H1 (cell line): ENCODE results near the gene ABTB1. TPM values are rescaled to one million over a fixed set of nuclear protein-coding genes. Genes with fewer than 3 reads are reported as not detected.

Source experiments
- CTCF ChIA-PET: fragments of 300-600 bp; sonication (Branson Sonifier 250); formaldehyde crosslinking; loops from one replicate; lab custom pipeline; 2021; ENCODE audit not compliant: partially characterized antibody; lab: Charles Lee
- POLR2A ChIA-PET: fragments of 300-600 bp; sonication (Branson Sonifier 250); formaldehyde crosslinking; loops from one replicate; lab custom pipeline; 2021; ENCODE audit warnings: inconsistent platforms; ENCODE audit not compliant: partially characterized antibody; lab: Charles Lee
- DNase-seq, 2 experiments: peaks; one replicate each; pipeline versions ENCODE4 v3.0.0 to v3.0.0-alpha.2; 2010 to 2022; ENCODE audit warnings: low spot score in 2 of 2, low read depth in 1 of 2, mixed read lengths in 1 of 2
- FAIRE-seq: peaks from 2 replicates; lab custom pipeline; 2011; peaks lifted over from hg19 to GRCh38; lab: Jason Lieb, UNC
- H2AFZ ChIP-seq: 2 replicates; pipeline ENCODE4 v1.8.1; 2012; ENCODE audit warnings: low read length, inconsistent platforms
- H2AK5ac ChIP-seq: 2 replicates; pipeline ENCODE4 v1.6.1; 2013; ENCODE audit warnings: low read depth, low read length
- H2BK120ac ChIP-seq: replicated peaks from 2 replicates; pipeline ENCODE3; 2013; ENCODE audit warnings: low read depth, low read length, inconsistent platforms
- H2BK12ac ChIP-seq: 2 replicates; pipeline ENCODE4 v1.6.1; 2013; ENCODE audit warnings: low read depth, low read length
- H2BK15ac ChIP-seq: 2 replicates; pipeline ENCODE4 v1.6.1; 2013; ENCODE audit warnings: low read length
- H2BK20ac ChIP-seq: 2 replicates; pipeline ENCODE4 v1.6.1; 2013; ENCODE audit warnings: low read length
- H2BK5ac ChIP-seq: 2 replicates; pipeline ENCODE4 v1.6.1; 2013; ENCODE audit warnings: low read depth, low read length
- H3K14ac ChIP-seq: 2 replicates; pipeline ENCODE4 v1.6.1; 2013; ENCODE audit warnings: inconsistent platforms; ENCODE audit not compliant: insufficient read length
- H3K18ac ChIP-seq: 2 replicates; pipeline ENCODE4 v1.6.1; 2013; ENCODE audit warnings: low read length; ENCODE audit errors: extremely low read depth
- H3K23ac ChIP-seq: 2 replicates; pipeline ENCODE4 v1.6.1; 2013; ENCODE audit warnings: inconsistent platforms; ENCODE audit not compliant: insufficient read length
- H3K23me2 ChIP-seq: 2 replicates; pipeline ENCODE4 v1.6.1; 2013; ENCODE audit warnings: low read depth, low read length
- H3K27ac ChIP-seq: 2 replicates; pipeline ENCODE4 v1.6.1; 2011; ENCODE audit warnings: low read depth, low read length, inconsistent platforms
- H3K27me3 ChIP-seq, 4 experiments: replicated peaks in 1 of 4; 1 replicate in 1 of 4; 2 replicates in 3 of 4; pipeline versions ENCODE4 v1.6.1 to v1.8.1; 2011 to 2013; ENCODE audit warnings: low read length in 3 of 4, mild to moderate bottlenecking in 3 of 4, inconsistent platforms in 2 of 4, mixed read lengths in 2 of 4, moderate library complexity in 1 of 4; ENCODE audit not compliant: control insufficient read depth in 3 of 4, insufficient read depth in 3 of 4; ENCODE audit errors: extremely low read depth in 1 of 4
- H3K36me3 ChIP-seq, 4 experiments: 2 replicates each; pipeline versions ENCODE4 v1.6.1 to v1.8.1; 2011 to 2013; ENCODE audit warnings: mild to moderate bottlenecking in 4 of 4, low read length in 3 of 4, moderate library complexity in 2 of 4, control low read depth in 1 of 4, inconsistent platforms in 1 of 4; ENCODE audit not compliant: insufficient read depth in 4 of 4, control insufficient read depth in 2 of 4
- H3K4ac ChIP-seq: replicated peaks from 2 replicates; pipeline ENCODE3; 2013; ENCODE audit warnings: low read length, low read depth, mixed read lengths, inconsistent platforms; ENCODE audit not compliant: insufficient read length
- H3K4me1 ChIP-seq, 4 experiments: replicated peaks in 1 of 4; 1 replicate in 1 of 4; 2 replicates in 3 of 4; pipeline versions ENCODE4 v1.6.1 to v1.8.1; 2011 to 2013; ENCODE audit warnings: low read length in 3 of 4, inconsistent platforms in 2 of 4, mixed read lengths in 1 of 4; ENCODE audit not compliant: insufficient read depth in 4 of 4, control insufficient read depth in 3 of 4
- H3K4me2 ChIP-seq, 2 experiments: 2 replicates each; pipeline versions ENCODE4 v1.6.1 to v1.8.1; 2011 to 2013; ENCODE audit warnings: low read depth in 2 of 2, low read length in 2 of 2, control low read depth in 1 of 2, inconsistent platforms in 1 of 2, mild to moderate bottlenecking in 1 of 2; ENCODE audit not compliant: insufficient read depth in 1 of 2
- H3K4me3 ChIP-seq, 4 experiments: fragments of 200-600, 300-600 bp in 1 of 4; sonication (generic), shearing (Covaris generic), sonication (Bioruptor Twin) in 1 of 4; 2 replicates each; pipeline versions ENCODE4 v1.5.1 to v1.8.1; 2011 to 2016; ENCODE audit warnings: low read length in 4 of 4, low read depth in 3 of 4, control low read depth in 2 of 4, inconsistent platforms in 2 of 4, mild to moderate bottlenecking in 2 of 4, mixed read lengths in 1 of 4, moderate library complexity in 1 of 4; ENCODE audit not compliant: insufficient read depth in 2 of 4; ENCODE audit errors: extremely low read depth in 1 of 4
- H3K56ac ChIP-seq: replicated peaks from 2 replicates; pipeline ENCODE3; 2013; ENCODE audit warnings: low read depth, mild to moderate bottlenecking, mixed read lengths, low read length, inconsistent platforms; ENCODE audit not compliant: insufficient read length
- H3K79me1 ChIP-seq: 2 replicates; pipeline ENCODE4 v1.6.1; 2013; ENCODE audit warnings: low read depth, low read length, control low read depth
- H3K79me2 ChIP-seq, 2 experiments: 2 replicates each; pipeline versions ENCODE4 v1.6.1 to v1.8.1; 2012 to 2013; ENCODE audit warnings: low read length in 2 of 2, mild to moderate bottlenecking in 2 of 2, inconsistent platforms in 1 of 2; ENCODE audit not compliant: insufficient read depth in 2 of 2, control insufficient read depth in 1 of 2
- H3K9ac ChIP-seq, 4 experiments: replicated peaks in 1 of 4; 1 replicate in 1 of 4; 2 replicates in 3 of 4; pipeline versions ENCODE4 v1.6.1 to v1.8.1; 2011 to 2013; ENCODE audit warnings: low read depth in 3 of 4, low read length in 3 of 4, control low read depth in 2 of 4, mild to moderate bottlenecking in 2 of 4, moderate library complexity in 2 of 4, inconsistent platforms in 1 of 4; ENCODE audit errors: extremely low read depth in 1 of 4
- H3K9me3 ChIP-seq, 2 experiments: 2 replicates each; pipeline versions ENCODE4 v1.6.1 to v1.8.1; 2012 to 2013; ENCODE audit warnings: mild to moderate bottlenecking in 2 of 2, moderate library complexity in 2 of 2, control low read depth in 1 of 2, inconsistent platforms in 1 of 2, low read depth in 1 of 2, low read length in 1 of 2, mixed read lengths in 1 of 2; ENCODE audit not compliant: insufficient read depth in 2 of 2
- H4K20me1 ChIP-seq, 2 experiments: replicated peaks in 1 of 2; 2 replicates each; pipeline versions ENCODE3 to v1.8.1; 2011 to 2013; ENCODE audit warnings: inconsistent platforms in 2 of 2, low read length in 2 of 2, mild to moderate bottlenecking in 1 of 2; ENCODE audit not compliant: insufficient read depth in 2 of 2, control insufficient read depth in 1 of 2
- H4K5ac ChIP-seq: 2 replicates; pipeline ENCODE4 v1.6.1; 2013; ENCODE audit warnings: low read length, low read depth, mixed read lengths, inconsistent platforms; ENCODE audit not compliant: insufficient read length
- H4K8ac ChIP-seq: 2 replicates; pipeline ENCODE4 v1.8.0; 2013; ENCODE audit warnings: mild to moderate bottlenecking, moderate library complexity, low read length, inconsistent platforms; ENCODE audit not compliant: insufficient read depth; ENCODE audit errors: extremely low read depth
- H4K91ac ChIP-seq: replicated peaks from 2 replicates; pipeline ENCODE3; 2013; ENCODE audit warnings: low read length, mixed read lengths, inconsistent platforms; ENCODE audit not compliant: insufficient read length
- ATF3 ChIP-seq: IDR thresholded peaks from 2 replicates; pipeline ENCODE4 v1.6.1; 2011; ENCODE audit warnings: low read depth, mild to moderate bottlenecking, low read length; ENCODE audit not compliant: insufficient read depth
- BRCA1 ChIP-seq: IDR thresholded peaks from 2 replicates; pipeline ENCODE4 v1.6.1; 2012; ENCODE audit warnings: low read depth, low read length, improper control_type of control experiment
- CBX8 ChIP-seq: fragments of 300-800, 300-1000 bp; sonication (generic); IDR thresholded peaks from 2 replicates; pipeline ENCODE4 v1.7.1; 2016; ENCODE audit warnings: low read depth, low read length, borderline replicate concordance
- KDM1A ChIP-seq: fragments of 200-600, 300-600 bp; sonication (generic); IDR thresholded peaks from 2 replicates; pipeline ENCODE4 v1.7.1; 2016; ENCODE audit warnings: mild to moderate bottlenecking, low read length, borderline replicate concordance
- NRF1 ChIP-seq: IDR thresholded peaks from 2 replicates; pipeline ENCODE4 v1.6.1; 2011; ENCODE audit warnings: mild to moderate bottlenecking, low read depth, low read length, improper control_type of control experiment
- PHF8 ChIP-seq: fragments of 200-600 bp; sonication (generic); conservative IDR thresholded peaks from 2 replicates; pipeline ENCODE4 v1.7.1; 2012; ENCODE audit warnings: low read depth, mild to moderate bottlenecking, inconsistent platforms, low read length, moderate library complexity
- RBBP5 ChIP-seq: IDR thresholded peaks from 2 replicates; pipeline ENCODE4 v1.7.1; 2012; ENCODE audit warnings: low read depth, mild to moderate bottlenecking, inconsistent platforms, low read length, moderate library complexity, borderline replicate concordance
- SAP30 ChIP-seq: fragments of 300-600 bp; sonication (generic); IDR thresholded peaks from 2 replicates; pipeline ENCODE4 v1.7.1; 2012; ENCODE audit warnings: low read length, moderate library complexity, mild to moderate bottlenecking, inconsistent platforms; ENCODE audit not compliant: insufficient read depth, insufficient replicate concordance
- SIN3A ChIP-seq, 2 experiments: IDR thresholded peaks in 1 of 2; conservative IDR thresholded peaks in 1 of 2; 2 replicates each; pipeline ENCODE4 v1.6.1; 2011 to 2012; ENCODE audit warnings: low read length in 2 of 2, improper control_type of control experiment in 1 of 2, low read depth in 1 of 2, mild to moderate bottlenecking in 1 of 2
- SUZ12 ChIP-seq: fragments of 200-600 bp; sonication (generic); IDR thresholded peaks from 2 replicates; pipeline ENCODE4 v1.6.1; 2012; ENCODE audit warnings: mild to moderate bottlenecking, inconsistent platforms, low read length, moderate library complexity, mixed read lengths
- ZNF274 ChIP-seq: IDR thresholded peaks from 2 replicates; pipeline ENCODE4 v1.7.0; 2012; ENCODE audit warnings: low read length, borderline replicate concordance; ENCODE audit errors: extremely low read depth
- WGBS, 2 experiments: shearing (Covaris generic) in 1 of 2; methylation state at CpG; one replicate each; pipeline versions ENCODE4 v1.1.6 to v1.1.7; 2013 to 2015; ENCODE audit warnings: low lambda C conversion rate in 2 of 2, mixed read lengths in 2 of 2, inconsistent platforms in 1 of 2, low coverage in 1 of 2, missing lambda C conversion rate in 1 of 2; ENCODE audit not compliant: insufficient replicate concordance in 2 of 2, insufficient coverage in 1 of 2, insufficient read length in 1 of 2; ENCODE audit errors: extremely low coverage in 1 of 2, missing lambda C conversion rate in 1 of 2; 5-methylcytosine and 5-hydroxymethylcytosine counted together
- polyA plus RNA-seq, 7 experiments: library from polyadenylated mRNA; depleted of rRNA in 3 of 7; stranded (reverse) in 5 of 7; unstranded in 2 of 7; fragments of >200 nt in 5 of 7; fragments of 200-250 nt in 2 of 7; gene quantifications; 1 replicate in 5 of 7; 2 replicates in 1 of 7; 4 replicates in 1 of 7; pipeline versions ENCODE4 v1.2.1 to v1.2.3, GENCODE V29; 2011 to 2013; ENCODE audit warnings: missing spikeins in 2 of 7, mixed read lengths in 2 of 7
- total RNA-seq: library from RNA; stranded (reverse); fragmentation: NEBNext Ultra II Directional; extraction: Animal tissue kit (Norgen Biotek cat#: 25700); gene quantifications from 2 replicates; pipeline ENCODE4 v1.2.1, GENCODE V29; 2021

Gene ABTB1
- total and polyA plus RNA-seq, 2 of the 8 experiments (the other 6 are each of a cell fraction or from before 2014, with no cell fraction given) = 7.1 to 9.4 TPM

- POLR2A ChIA-PET = no interaction called here
- WGBS, 2 experiments = 91% methylated on average over 10 of the region's 10 CpGs; no CpG with 5 or more reads in 1 of the 2 experiments
Measured at GRCh38 chr3:127646501-127647046, 26.2 kb upstream of the ABTB1 start.

More at GRCh38 chr3:127646501-127647046, 26.2 kb upstream of the ABTB1 start:
- no peak overlapping the region for H2BK120ac ChIP-seq
- no peak for TF ChIP-seq NRF1
- TF ChIP-seq ATF3 = no peak
- TF ChIP-seq SAP30 = no peak
- TF ChIP-seq BRCA1 = no peak
- no peak for TF ChIP-seq SUZ12
- no peak for TF ChIP-seq RBBP5
- TF ChIP-seq SIN3A (conservative IDR thresholded peaks at IDR 0.05 in 1 of 2, IDR thresholded peaks at IDR 0.05 in 1 of 2; ENCODE audit: low read depth in 1 of 2, low read length in 2 of 2) = no peak
- TF ChIP-seq ZNF274 = no peak
- TF ChIP-seq PHF8 = no peak
- no peak for TF ChIP-seq KDM1A
- no peak for TF ChIP-seq CBX8
- FAIRE-seq (no peak), DNase-seq (no peak)
- no peak overlapping the region for H3K4ac ChIP-seq
- H3K14ac ChIP-seq = no peak overlapping the region
- H4K8ac ChIP-seq = no peak overlapping the region
- no peaks in the 10 kb centered on the region for H3K79me2 ChIP-seq
- CTCF ChIA-PET = interaction anchor here (0.6 to 10.2 kb wide), 9 partner anchors 11 to 641 kb away, joined by 3 to 104 read pairs (median 5); no protein-coding TSS in a partner anchor
- no peaks in the 10 kb centered on the region for H3K23me2 ChIP-seq
- H3K4me1 ChIP-seq = peaks cover 0 to 7% (median 2%) of the 10 kb centered on the region in 4 experiments; a peak in 3 of 7 replicates
- H4K20me1 ChIP-seq = peaks cover 0 to 3% of the 10 kb centered on the region in 2 experiments
- H2BK5ac ChIP-seq = no peak overlapping the region
- no peak overlapping the region for H2AK5ac ChIP-seq
- no peak overlapping the region for H3K4me2 ChIP-seq
- no peak overlapping the region for H3K27ac ChIP-seq
- H3K79me1 ChIP-seq = no peaks in the 10 kb centered on the region; the same call in 1 of the 2 replicates
- no peak overlapping the region for H4K91ac ChIP-seq
- H2BK20ac ChIP-seq = no peak overlapping the region
- no peaks in the 10 kb centered on the region for H3K36me3 ChIP-seq
- H3K4me3 ChIP-seq = no peak overlapping the region
- no peaks in the 10 kb centered on the region for H3K9me3 ChIP-seq
- H2BK15ac ChIP-seq = no peak overlapping the region
- H2BK12ac ChIP-seq = no peak overlapping the region
- no peak overlapping the region for H4K5ac ChIP-seq
- no peak overlapping the region for H2AFZ ChIP-seq
- H3K23ac ChIP-seq = no peak overlapping the region
- H3K9ac ChIP-seq = no peak overlapping the region
- no peaks in the 10 kb centered on the region for H3K27me3 ChIP-seq
- H3K18ac ChIP-seq = no peak overlapping the region
- no peak overlapping the region for H3K56ac ChIP-seq
